HG03520 (cell line): ENCODE results near the gene HAUS7.

Source experiments
- ATAC-seq: cut with Tn5 transposase; IDR thresholded peaks from one replicate; pipeline ENCODE4 v1.9.1; 2021; ENCODE audit warnings: mild to moderate bottlenecking, moderate library complexity; ENCODE audit not compliant: unreplicated experiment

HAUS7 gene

DNA sequence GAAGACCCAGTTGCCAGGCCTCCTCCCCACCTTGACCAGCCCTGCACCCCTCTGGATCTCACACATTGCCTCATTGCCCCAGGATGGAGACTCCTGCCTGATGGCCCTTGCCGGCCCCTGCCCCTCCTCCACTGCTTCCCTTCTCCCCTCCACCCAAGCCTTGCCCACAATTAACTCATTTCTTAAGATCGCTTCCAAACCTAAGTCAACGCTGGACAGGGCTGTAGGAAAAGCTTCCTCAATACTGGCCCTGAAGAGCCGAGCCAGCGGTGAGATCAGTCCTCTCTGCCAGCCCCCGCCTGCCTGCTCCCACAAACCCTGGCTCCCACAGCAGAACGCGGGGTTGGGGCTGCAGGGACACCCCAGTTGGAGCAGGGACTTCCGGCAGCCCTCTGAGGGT, 7.5 kb upstream of the HAUS7 start:
- no peak for ATAC-seq

DNA sequence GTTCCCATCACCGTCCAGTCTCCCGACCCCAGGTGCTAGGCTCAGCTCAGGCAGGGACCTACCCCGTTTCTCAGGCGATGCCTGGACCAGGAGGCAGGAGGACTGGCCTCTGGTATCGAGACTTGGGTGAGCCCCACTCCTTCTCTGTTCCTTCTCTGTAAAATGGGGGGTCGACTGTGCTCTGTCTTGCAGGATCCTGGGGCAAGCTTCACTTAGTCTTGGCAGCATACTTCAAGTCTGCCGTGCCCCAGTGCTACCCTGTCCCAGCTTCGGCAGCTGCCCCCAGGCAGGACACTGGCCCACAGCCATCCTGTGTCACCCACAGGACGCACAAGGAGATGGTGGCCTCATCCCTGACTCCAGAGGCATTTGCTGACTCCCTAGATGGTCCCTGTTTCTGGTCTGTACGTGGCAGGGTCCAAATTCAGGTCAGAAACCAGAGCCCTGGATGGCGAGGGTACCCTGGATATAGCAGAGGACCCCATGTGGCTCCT, 7.0 kb upstream of the HAUS7 start:
- ATAC-seq: no peak

DNA sequence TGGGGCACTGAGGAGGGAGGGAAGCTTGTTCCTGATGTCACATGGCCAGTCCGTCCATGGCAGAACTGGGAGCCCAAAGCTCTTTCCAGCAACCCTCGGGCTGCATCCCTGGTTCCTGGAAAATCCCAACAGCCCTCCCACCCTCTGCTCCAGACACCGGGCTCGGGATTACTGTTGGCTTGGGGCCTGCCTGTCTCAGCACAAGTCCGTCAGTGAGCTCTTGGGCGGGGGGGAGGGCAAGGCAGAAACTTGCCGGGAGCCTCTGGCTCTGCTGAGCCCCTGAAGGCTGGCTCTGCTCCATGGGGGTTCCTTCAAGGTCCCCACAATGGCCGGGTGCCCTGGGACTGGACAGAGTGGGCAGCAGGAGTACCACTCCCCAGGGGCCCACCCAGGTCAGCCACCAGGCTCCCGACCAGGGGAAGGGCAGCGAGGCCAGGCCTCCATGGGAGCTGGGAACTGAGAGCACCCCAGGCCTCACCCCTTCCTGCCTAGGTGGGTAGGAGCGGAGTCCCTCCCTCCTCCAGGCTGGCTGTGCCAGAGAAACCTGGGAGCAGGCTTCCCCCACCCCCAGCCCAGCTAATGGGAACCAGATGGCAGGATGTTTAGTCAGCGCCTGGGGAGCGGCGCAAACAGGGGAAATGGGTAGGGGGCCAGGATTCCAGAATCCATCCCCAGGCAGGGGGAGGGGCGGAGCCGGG, 6.4 kb upstream of the HAUS7 start:
- no peak for ATAC-seq

DNA sequence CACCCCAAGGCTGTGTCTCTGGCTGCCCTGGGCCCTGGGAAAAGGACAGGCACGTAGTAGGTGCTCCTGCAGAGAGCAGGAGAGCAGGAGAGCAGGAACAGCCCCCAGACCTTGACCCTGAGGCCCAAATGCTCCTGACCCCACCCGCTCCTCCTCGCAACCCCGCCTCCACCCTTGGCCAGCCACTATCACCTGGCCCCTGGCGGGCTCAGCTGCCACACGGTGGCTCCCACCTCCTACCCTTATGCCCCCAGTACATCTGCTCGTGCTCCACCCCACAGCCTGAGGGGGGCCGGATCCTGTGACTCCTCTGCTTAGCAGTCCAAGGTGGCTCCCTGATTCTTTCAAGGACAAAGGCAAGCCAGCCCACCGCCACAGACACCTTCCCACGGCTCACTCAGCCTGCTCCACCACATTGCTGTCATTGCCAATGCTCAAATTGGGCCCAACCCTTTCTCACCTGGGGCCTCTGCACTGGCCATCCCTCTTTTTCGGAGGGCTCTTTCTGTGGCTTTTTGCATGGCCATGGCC, 5.4 kb upstream of the HAUS7 start:
- no peak for ATAC-seq

- no peak for ATAC-seq
These were observed 4.9 kb upstream of the HAUS7 start for GRCh38 chrX:153475271-153475670.

GRCh38 chrX:153474718-153475117, 4.3 kb upstream of the HAUS7 start:
- ATAC-seq: no peak

- no peak for ATAC-seq
These were observed 3.9 kb upstream of the HAUS7 start for GRCh38 chrX:153474266-153474665.

GRCh38 chrX:153473126-153473525, 2.8 kb upstream of the HAUS7 start:
- ATAC-seq: no peak

DNA sequence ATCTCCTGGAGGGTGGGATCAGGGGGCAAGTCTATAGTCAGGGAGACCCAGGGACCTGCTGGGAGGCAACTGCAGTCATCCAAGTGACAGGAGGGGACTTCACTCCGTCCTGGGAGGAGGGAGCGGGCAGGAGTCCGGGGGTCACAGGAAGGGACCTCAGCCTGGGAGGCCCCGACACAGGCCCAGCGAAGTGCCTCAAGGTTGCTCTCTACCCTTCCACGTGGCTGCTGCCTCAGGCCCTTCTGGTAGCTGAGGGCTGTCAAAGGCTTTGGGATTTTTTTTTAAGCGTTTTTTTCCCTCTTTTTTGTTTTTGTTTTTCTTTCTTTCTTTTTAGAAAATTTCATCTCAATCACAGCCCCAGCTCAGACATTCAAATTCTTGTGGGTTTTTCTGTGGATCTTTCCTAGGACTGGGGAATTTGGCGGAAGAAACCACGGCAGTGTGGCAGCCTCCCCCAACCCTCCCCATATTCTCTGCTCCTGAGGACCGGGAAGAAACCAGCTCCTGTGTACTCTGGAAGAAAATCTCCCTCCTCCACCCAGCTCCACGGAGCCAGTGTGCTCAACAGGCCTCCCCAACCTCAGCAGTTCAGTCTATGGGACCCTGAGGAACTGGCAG, 1.4 kb upstream of the HAUS7 start:
- ATAC-seq: no peak

DNA sequence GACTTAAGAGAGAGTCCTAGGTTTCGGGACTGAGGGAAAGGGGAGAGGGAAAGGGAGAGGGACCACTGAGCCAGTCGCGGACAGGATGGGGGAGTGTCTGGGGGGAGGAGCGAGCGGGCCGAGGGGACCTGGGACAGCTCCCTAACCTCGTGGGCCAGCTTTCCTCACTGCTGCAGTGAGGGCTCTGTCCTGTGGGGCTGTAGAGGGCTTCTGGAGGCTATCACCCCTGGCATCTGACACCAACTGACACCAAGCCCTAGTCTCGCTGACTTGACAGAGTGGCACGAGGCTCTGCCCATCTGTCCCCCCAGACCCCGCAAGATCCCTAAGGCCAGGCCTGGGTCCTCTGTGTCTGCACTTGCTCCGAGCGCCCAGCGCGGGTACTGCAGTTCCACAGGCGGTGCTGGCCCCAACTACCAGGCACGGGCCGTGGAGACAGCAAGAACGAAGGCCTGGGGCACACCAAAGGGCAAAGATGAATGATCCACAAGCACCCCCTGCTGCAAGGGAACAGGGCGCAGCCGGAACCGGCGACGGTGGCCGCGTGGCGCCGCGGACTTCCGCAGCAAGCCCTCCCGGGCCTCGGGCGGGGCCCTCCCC, 465 bp downstream of the HAUS7 start:
- peak; percentile 27 for ATAC-seq

DNA sequence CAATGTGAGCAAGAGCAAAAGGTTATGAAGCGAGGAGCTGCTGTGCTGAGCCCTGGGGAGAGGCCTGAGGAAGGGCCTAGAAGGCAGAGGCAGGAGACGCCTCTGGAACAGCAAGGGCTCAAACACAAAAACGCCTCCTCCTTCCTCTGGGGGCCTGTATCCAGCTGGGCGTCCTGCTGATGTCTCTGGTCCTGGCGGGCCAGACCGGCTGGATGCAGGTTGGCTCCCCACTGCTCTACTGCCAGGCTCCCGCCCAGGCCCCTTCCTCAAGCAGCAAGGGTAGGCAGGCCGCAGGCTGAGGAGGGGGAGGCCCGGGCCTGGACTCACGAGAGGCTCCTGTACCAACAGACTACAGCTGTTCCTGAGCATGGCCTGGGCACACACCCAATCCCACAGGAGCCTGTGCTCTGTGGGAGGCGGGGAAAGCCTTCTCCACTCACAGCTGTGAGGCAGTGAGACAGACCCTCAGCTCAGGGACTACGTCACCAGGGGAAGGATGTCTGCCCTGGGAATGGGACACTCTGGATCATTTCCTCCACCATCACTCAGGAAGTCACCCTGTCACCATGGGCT, 2.3 kb downstream of the HAUS7 start:
- no peak for ATAC-seq

DNA sequence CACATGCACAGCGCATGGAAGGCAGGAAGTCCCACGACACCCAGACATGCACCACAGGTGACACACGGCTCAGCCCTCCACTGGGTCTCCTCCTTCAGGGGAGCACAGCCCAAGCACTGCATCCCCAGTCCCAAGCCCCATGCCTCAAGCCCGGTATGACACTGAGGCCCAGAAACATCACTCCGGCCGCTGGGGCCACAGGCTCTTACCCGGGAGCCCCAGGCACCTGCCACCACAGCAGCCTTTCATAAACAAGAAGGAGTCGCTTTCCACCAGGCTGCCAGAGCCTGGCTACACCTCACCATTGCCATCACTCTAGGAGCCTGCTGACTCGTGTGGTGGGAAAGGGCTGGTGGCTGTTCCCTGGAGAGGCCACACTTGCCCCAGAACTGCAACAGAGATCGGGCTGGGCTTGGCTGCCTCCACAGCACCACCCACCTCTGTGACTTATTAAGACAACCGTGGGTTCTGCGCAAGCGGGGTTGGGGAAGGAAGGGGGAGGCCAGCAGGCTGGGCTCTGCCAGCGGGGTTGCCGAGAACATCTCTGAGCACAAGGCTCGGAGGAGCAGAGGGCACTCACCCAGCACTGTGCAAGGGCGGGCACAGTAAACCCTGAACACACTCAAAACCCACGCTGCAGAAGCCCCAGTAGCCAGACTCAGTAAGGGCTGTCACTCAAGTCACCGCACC, 4.5 kb downstream of the HAUS7 start:
- ATAC-seq: no peak

DNA sequence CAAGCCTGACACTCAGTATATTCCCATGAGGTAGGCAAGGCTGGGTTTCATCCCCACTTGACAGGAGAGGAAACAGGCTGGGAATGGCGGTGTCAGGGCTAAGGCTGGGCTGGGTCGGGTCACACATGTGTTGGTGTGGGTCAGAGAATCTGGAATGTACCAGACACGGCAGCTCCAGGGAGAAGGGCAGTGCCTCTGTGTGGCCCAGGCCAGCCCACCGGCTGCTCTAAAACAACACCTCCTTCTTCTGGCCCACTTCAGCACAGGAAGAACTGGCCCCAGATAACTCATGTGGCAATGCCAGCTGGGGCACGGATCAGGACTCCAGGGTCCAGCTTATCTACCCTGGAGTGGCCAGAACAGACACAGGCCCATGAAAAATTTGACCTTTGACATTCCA, 6.3 kb downstream of the HAUS7 start:
- no peak for ATAC-seq

DNA sequence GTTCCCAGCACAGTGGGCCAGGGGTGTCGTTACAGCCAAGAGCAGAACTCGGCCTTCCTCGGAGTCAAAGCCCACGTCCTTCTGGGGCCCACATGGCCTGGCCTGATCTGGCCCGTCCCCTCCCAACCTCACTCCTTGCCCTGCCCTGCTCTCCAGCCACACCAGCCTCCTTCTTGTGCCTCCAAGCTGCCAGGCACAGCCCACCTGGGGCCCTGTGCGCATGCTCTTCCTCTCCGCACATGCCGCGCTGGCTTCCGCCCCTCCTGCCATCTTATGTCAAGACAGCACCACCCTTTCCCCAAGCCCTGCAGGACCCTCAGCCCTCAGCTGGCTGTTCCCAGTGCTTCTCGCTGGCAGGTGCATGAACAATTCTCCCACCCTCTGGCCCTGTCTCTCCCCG, 6.8 kb downstream of the HAUS7 start:
- ATAC-seq: no peak

DNA sequence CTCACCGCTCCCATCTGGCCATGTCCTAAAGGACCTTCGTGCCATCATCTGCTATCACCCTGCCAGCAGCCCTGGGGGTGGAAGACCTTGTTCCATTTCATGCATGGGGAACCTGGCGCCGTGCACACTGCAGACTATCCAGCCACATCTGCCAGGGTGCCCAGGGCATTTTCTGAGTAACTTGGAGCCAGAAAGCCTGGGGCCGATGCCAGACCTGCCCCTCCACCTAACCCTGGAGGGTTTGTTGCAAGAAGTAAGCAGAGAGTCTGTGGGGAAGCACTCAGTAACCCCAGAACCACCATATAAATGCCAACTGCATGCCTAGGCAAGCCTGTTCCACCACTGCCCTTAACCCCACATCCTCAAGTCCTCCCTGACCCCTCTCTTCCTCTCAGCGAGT, 7.3 kb downstream of the HAUS7 start:
- no peak for ATAC-seq

DNA sequence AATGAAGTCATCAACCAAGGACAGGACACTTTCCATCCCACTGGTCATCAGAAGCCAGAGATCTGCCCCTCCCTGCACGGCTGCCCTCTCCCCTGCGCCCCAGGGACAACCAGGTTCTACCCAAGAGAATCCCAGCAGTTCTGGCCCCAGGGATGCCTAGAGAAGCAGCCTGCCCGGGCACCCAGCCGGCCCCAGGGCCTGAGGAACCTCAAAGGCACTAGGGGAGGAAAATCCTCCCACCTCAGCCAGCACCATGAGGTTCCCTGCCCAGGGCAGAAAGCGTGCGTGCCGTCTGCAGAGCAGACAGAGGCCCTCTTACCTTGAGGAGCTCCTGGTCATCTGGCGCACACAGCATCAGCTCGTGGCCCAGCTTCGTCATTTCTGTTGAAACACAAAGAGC, 8.1 kb downstream of the HAUS7 start:
- ATAC-seq: no peak

GRCh38 chrX:153460826-153461225, 9.6 kb downstream of the HAUS7 start:
- no peak for ATAC-seq

DNA sequence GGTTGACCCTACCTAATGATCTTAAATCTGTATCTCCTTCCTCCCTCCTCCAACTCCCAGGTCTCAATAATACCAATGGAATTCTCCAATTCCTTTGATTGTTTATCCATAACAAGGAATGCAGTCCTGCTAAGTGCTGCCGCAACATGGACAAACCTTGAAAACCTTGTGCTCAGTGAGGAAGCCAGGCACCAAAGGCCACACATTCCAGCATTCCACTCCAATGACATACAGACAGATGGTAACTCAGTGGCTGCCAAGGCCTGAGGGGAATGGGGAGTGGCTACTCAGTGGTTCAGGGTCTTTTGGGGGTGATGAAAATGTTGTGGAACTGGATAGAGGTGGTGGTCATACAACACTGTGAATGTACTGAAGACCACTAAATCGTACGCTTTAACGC, 10.4 kb downstream of the HAUS7 start:
- ATAC-seq: no peak

GRCh38 chrX:153458476-153458875, 11.9 kb downstream of the HAUS7 start:
- no peak for ATAC-seq

DNA sequence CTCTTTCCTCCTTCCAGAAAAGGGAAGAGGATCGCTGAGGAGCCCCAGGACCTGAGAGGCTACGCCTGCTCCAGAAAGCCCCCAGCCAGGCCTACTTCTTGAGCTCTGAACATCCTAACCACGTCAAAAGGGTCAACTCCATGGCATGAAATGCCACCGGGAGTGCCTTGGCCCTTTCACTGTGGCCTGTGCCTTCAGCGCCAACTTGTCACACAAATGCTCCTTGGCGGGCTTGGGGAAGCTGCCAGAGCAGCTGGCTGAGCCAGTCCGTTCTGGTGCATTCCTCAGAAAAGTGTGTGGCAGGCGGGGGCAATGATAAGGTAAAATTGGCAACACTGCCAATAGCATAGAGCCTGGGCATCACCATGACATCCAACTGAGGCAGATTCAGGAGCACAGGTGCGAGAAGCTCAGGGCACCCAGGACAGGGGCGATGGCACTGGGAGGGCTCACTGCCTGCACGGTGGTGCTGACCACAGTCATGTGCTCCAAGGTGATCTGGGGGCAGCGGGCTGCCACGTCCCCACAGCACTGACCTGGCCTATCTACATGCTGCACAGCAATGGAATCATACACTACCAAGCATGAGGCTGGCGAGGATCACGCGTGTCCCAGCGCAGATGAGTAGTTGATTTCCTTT, 12.4 kb downstream of the HAUS7 start:
- no peak for ATAC-seq
